Sciatic nerve (tissue), 2 donors: ENCODE results near the gene LRBA. TPM values are rescaled to one million over a fixed set of nuclear protein-coding genes. Genes with fewer than 3 reads are reported as not detected.

Experiments
- ATAC-seq: fragments of 200-7000 bp; cut with Tn5 transposase; one replicate; pipeline ENCODE4 v1.9.1; 2020; ENCODE audit warnings: mild to moderate bottlenecking, moderate library complexity
- DNase-seq: peaks from one replicate; pipeline ENCODE4 v3.0.0-alpha.2; 2020; ENCODE audit warnings: low spot score
- intact Hi-C: fragments of 100-400 bp; cut with DNase I; formaldehyde crosslinking; loops from one replicate; pipeline ENCODE4 v1.14.2; 2022
- total RNA-seq: library from RNA; stranded (reverse); fragmentation: NEBNext Ultra II Directional; extraction: Animal tissue kit (Norgen Biotek cat#: 25700); gene quantifications from one replicate; pipeline ENCODE4 v1.2.1, GENCODE V29; 2021
- donor health status: DM: no; HTN: no; CAD: no.
- donor health status: DM: no; HTN: no; CAD: no.

Gene LRBA
- total RNA-seq, 1 donor from 2014 or later, result 34.5 TPM

GRCh38 chr4:150849016-150849415, 166.1 kb downstream of the LRBA start:
- intact Hi-C loops, result no loop called here
- DNase-seq, result no peak

DNA sequence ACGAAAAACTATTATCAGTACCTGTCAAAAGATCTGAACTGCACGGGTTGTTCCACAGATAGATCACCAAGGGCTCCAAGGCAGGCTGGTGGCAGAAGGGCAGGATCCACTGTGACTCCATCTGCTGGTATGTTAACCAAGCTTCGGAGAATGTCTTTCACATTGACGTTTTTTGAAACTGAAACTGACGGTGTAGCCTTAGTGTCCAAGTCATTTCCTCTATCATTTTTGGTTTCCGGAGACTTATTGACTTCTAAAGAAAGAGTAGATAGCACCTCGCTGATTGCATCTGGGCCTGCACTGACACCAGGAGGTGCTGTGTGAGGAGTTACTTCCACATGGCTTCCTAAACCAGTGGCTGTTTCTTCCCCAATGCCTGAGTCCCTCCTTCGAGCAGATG, 186.9 kb downstream of the LRBA start:
- intact Hi-C loops, result no loop called here

More at GRCh38 chr4:150849016-150849415, 166.1 kb downstream of the LRBA start:
- no peak for ATAC-seq

GRCh38 chr4:150827226-150827625, 187.9 kb downstream of the LRBA start:
- ATAC-seq (no peak), DNase-seq (no peak)
- intact Hi-C loops, result no loop called here

More for the DNA sequence above, 186.9 kb downstream of the LRBA start:
- ATAC-seq (no peak), DNase-seq (no peak)

DNA sequence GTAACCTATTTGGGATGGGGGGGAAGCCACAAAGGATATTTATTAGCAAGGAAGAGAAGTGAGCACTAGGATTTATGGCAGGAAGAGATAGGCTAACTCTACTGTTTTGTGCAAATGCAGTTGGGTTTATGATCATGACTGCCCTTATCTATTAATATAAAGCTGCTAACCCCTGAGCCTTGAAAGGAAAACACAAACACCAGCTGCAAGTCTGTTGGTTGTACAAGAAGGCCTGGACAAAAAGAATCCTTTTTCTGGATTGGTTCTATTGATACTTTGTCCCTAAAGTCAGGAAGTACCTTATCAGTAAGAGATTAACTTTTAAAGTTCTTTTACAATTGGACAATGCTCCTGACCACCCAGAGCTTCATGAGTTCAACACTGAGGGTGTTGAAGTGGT, 188.8 kb downstream of the LRBA start:
- DNase-seq (no peak), ATAC-seq (no peak)
- intact Hi-C loops, result no loop called here

DNA sequence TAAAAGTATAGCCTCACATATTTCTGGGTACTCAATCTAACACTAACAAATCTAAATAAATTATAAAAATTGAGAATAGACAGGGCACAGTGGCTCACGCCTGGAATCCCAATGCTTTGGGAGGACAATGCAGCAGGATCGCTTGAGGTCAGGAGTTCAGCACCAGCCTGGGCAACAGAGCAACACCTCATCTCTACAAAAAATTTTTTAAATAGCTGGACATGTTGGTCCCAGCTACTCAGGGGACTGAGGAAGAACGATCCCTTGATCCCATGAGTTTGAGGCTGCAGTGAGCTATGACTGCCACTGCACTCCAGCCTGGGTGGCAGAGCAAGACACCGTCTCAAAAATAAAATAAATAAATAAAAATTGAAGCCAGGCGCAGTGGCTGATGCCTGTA, 192.7 kb downstream of the LRBA start:
- ATAC-seq (no peak), DNase-seq (no peak)
- intact Hi-C loops, result no loop called here

- DNase-seq, result no peak
- no peak for ATAC-seq
- intact Hi-C loops, result no loop called here
Measured at GRCh38 chr4:150821641-150822040, 193.4 kb downstream of the LRBA start.

DNA sequence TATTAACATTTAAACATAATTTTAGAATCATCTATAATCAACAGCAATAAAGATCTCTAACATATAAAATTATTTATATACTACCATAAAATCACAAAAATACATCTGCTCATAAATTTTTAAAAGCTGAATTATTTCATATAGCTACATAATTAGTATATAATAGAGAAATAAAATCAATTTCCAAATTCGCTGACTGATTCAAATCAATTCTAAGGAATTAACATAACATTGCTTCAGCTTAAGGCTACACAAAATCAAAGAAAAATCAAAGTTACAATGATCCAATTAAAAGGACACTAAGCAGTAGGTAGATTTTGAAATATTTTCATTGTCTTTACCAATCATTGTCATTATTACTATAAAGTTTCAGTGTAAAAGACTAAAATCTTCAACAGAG, 194.7 kb downstream of the LRBA start:
- intact Hi-C loops, result no loop called here
- no peak for ATAC-seq
- DNase-seq, result no peak

DNA sequence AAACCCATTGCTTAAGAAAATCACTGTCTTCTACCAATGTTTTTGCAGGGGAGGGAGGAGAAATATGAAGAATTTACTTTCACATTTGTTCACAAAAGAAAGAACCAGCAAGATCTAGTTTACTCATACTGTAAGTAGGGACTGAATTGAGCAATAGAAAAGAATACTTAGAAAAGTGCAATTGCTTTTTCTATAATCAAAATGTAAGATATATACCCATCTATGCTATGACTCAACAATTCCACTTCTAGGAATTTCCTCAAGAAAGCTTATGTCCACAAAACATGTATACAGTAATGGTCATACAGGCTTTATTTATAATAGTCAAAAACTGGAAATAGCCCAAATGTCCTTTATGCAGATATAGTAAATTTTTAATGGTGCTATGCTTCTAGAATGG, 196.4 kb downstream of the LRBA start:
- DNase-seq (no peak), ATAC-seq (no peak)
- intact Hi-C loops, result no loop called here

DNA sequence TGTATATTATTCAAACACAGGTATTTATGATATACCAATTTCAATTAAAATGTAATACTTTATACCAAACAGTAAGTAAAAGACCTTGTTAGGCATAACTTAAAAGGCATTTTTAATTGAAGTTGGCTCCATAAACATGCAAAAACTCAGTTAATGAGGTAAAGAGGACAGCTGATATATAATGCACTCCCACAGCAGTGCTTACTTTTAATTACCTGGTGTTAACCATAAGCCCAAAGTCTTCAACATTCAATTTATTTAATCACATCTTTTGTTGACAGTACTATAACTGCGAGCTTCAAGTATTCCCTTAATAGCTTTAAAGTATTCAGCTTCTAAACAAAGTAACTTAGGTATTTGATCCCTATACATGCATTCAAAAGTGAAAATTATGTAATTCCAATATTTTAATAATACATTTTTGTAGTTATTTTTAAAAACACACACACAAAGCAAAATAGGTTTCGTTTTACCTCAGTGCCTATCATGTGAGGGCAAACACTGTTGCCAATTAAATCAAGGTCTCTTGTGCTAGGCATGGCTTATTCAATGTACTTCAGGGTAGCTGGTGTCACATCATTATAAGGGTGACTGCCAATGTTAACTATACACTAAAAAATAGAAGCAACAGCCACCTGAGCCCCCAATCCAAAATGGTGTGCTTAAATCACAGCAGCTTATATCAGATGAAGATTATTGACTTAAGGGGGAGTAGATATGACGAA, 197.1 kb downstream of the LRBA start:
- DNase-seq (no peak), ATAC-seq (no peak)
- intact Hi-C loops, result no loop called here

DNA sequence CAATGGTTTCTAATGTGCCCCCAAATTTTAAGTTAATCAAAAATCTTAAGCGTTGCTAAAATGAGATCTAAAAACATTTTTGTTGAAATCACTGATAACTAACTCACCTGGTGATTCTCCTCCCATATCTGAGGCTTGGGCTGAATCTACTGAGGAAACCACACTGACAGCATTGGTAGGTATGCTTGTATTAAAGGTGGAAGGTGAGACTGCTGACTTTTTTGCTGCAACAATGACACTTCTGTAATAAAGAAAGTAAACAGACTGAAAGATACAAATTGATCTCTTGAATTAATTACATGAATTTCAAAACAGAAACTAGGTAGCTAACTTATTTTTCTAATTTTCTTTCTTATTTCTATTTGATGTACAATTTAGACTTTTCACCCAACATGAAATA, 198.1 kb downstream of the LRBA start:
- DNase-seq, result no peak
- intact Hi-C loops, result no loop called here
- ATAC-seq, result no peak

DNA sequence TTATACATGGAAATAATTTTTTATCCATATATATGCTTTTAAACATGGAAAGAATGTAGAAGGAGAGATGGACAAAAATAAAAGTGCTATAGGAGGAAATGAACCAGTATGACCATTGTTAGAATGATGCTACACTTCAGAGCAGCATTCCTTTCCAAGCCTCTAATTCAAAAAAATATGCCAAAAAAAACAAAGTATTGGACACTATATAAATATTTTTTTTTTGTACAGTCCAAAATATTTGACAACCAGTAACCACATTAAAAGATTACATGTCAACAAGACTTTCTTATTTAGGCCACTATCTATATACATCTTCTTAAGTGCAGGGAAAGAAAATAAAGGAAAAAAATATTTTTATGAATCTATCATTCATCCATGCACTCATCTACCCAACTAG, 198.6 kb downstream of the LRBA start:
- ATAC-seq (no peak), DNase-seq (no peak)
- intact Hi-C loops, result no loop called here

DNA sequence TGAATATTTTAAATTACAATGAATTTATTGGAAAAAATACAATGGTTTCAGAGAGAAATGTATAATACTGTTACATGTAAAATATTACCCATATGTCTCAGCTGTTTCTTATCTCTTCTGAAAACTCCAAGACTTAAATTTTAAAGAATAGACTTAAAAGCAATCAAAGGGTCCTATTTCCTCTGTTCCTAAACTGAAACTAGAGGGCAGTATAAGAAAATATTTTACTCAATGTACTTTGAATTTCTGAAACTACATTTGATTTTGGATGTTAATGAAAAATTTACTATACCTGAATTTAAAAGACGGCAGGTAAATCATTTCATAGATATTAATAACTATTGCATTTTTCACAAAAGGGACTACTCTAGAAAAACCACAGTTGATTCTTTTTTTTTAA, 200.2 kb downstream of the LRBA start:
- ATAC-seq, result no peak

DNA sequence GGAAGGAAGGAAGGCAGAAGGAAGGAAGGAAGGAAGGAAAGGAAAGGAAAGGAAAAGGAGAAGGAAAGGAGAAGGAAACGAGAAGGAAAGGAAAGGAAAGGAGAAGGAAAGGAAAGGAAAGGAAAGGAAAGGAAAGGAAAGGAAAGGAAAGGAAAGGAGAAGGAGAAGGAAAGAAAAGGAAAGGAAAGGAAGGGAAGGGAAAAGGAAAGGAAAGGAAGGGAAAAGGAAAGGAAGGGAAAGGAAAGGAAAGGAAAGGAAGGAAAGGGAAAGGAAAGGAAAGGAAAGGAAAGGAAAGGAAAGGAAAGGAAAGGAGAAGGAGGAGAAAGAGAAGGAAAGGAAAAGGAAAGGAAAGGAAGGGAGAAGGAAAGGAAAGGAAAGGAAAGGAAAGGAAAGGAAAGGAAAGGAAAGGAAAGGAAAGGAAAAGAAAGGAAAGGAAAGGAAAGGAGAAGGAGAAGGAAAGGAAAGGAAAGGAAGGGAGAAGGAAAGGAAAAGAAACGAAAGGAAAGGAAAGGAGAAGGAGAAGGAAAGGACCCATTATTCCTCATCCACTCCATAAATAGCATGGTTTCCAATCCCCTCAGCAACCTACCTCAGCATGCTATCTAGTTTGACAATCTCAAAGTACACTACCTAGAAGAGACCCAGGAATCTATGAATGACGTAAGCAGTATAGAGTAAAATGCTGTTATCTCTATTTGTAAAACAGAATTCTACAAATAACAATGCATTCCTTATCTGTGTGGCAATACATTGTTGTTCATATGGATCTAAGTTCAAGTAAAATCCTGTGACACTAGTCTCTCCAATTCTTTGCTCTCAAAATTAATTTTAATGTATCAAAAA, 209.7 kb downstream of the LRBA start:
- intact Hi-C loops, result no loop called here
- no peak for ATAC-seq
- no peak for DNase-seq

More for the DNA sequence above, 200.2 kb downstream of the LRBA start:
- intact Hi-C loops, result no loop called here
- DNase-seq, result no peak

- ATAC-seq (no peak), DNase-seq (no peak)
- intact Hi-C loops, result loop anchor here (5.0 kb wide), 1 partner anchor 1025 kb away; no protein-coding TSS in a partner anchor
Measured at GRCh38 chr4:150801833-150802232, 213.3 kb downstream of the LRBA start.

- intact Hi-C loops, result no loop called here
- ATAC-seq, result no peak
- no peak for DNase-seq
Measured at GRCh38 chr4:150799207-150799606, 215.9 kb downstream of the LRBA start.

DNA sequence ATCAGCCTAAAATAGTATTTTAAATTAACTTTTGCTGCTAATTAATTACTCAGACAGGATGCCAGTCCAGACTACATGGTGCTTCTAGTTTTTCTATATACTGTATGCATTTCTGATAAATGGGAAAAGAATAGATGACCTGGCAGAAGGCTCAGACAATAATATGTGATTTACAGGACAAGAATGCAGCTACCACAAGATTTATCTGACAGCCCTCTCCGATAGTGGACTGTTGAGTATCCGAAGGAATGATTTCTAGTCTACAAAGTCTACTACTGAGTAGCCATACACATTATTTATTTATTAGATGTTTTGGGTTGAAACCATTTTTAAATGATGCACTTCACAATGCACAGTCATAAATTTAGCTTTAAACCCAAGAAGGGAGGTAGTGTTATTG, 220.4 kb downstream of the LRBA start:
- no peak for ATAC-seq
- DNase-seq, result no peak
- intact Hi-C loops, result no loop called here

DNA sequence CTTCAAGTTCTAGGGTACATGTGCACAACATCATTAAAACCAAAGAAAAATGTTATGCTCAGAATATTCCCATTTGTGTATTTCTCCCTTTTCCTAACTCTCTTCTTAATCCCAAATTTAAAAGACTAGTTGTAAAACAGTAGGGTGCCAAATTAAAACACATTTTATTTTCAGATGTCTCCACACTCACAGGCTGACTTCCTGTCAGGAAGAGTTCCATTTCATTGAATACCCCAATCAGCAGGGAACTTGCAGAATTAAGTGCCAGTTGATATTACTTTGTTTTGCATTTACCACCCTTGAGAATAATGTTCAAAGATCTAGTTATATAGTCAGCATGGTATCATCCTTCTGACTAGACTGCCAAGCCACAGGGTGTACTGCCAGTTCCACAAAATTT, 225.2 kb downstream of the LRBA start:
- ATAC-seq (no peak), DNase-seq (no peak)
- intact Hi-C loops, result no loop called here

GRCh38 chr4:150784939-150785338, 230.1 kb downstream of the LRBA start:
- ATAC-seq, result no peak
- intact Hi-C loops, result no loop called here

GRCh38 chr4:150784305-150784704, 230.8 kb downstream of the LRBA start:
- no peak for ATAC-seq
- intact Hi-C loops, result no loop called here
- DNase-seq, result no peak

More at GRCh38 chr4:150784939-150785338, 230.1 kb downstream of the LRBA start:
- no peak for DNase-seq

DNA sequence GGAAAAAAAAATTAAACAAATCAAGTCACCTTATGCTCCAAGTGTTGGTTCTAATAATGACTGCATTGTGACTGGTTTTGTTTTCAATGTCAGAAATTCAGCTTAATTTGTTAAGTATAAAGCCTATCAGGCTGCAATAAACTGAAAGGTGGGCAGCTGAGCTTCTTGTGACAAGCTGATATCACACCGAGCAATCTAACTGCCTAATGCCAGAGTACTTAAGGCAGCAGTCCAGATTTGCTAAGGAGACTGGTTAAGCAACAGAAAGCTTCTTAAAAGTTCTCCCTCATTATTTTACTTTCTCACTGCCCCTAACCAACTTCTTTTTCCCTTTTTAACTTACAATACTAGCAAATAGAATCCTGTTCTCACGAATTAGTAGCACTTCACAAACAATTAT, 232.2 kb downstream of the LRBA start:
- ATAC-seq, result no peak
- intact Hi-C loops, result no loop called here
- no peak for DNase-seq
